HEK293 (cell line): ENCODE measurements around the gene GDPD5.

Experiments used
- CTCF ChIP-seq: fragments of 450-650 bp; formaldehyde crosslinking; IDR thresholded peaks from 2 replicates; pipeline ENCODE4 v1.5.1; 2016; ENCODE audit warnings: missing biosample characterization, missing genetic modification characterization
- FEZF1 ChIP-seq: fragments of 450-650 bp; formaldehyde crosslinking; IDR thresholded peaks from 2 replicates; pipeline ENCODE4 v1.5.1; 2016; ENCODE audit warnings: missing biosample characterization, missing genetic modification characterization
- SP2 ChIP-seq: fragments of 450-650 bp; formaldehyde crosslinking; IDR thresholded peaks from 2 replicates; pipeline ENCODE4 v1.5.1; 2016; ENCODE audit warnings: missing biosample characterization, missing genetic modification characterization
- ZBTB20 ChIP-seq: fragments of 450-650 bp; formaldehyde crosslinking; IDR thresholded peaks from 2 replicates; pipeline ENCODE4 v1.5.1; 2016; ENCODE audit warnings: missing biosample characterization, missing genetic modification characterization
- ZNF121 ChIP-seq: fragments of 450-650 bp; formaldehyde crosslinking; IDR thresholded peaks from 2 replicates; pipeline ENCODE4 v1.5.1; 2016; ENCODE audit warnings: missing biosample characterization, missing genetic modification characterization
- ZNF24 ChIP-seq: fragments of 450-650 bp; formaldehyde crosslinking; IDR thresholded peaks from 2 replicates; pipeline ENCODE4 v1.5.1; 2016; ENCODE audit warnings: missing biosample characterization, missing genetic modification characterization
- ZNF416 ChIP-seq: fragments of 450-650 bp; formaldehyde crosslinking; IDR thresholded peaks from 2 replicates; pipeline ENCODE4 v1.5.1; 2016; ENCODE audit warnings: missing biosample characterization, missing genetic modification characterization
- ZNF521 ChIP-seq: fragments of 450-650 bp; formaldehyde crosslinking; IDR thresholded peaks from 2 replicates; pipeline ENCODE4 v1.5.1; 2017; ENCODE audit warnings: missing biosample characterization, mild to moderate bottlenecking, missing genetic modification characterization
- ZNF561 ChIP-seq: fragments of 450-650 bp; IDR thresholded peaks from 2 replicates; pipeline ENCODE4 v1.5.1; 2018; ENCODE audit warnings: missing biosample characterization, missing genetic modification characterization, borderline replicate concordance
- ZNF639 ChIP-seq: fragments of 450-650 bp; formaldehyde crosslinking; IDR thresholded peaks from 2 replicates; pipeline ENCODE4 v1.5.1; 2016; ENCODE audit warnings: missing biosample characterization, missing genetic modification characterization
- TF ChIP-seq, protein P1 (sequence below): IDR thresholded peaks from 2 replicates; pipeline ENCODE4 v1.6.1; 2011; ENCODE audit warnings: mild to moderate bottlenecking, low read depth, low read length, borderline replicate concordance

- TF ChIP-seq ZNF121 (tag by site-specific recombination) (no peak), ZNF561 (tag by site-specific recombination) (no peak), CTCF (tag by site-specific recombination) (no peak), ZNF24 (tag by site-specific recombination) (no peak), SP2 (no peak), ZNF639 (tag by site-specific recombination) (no peak), ZNF521 (tag by site-specific recombination) (no peak), ZBTB20 (tag by site-specific recombination) (no peak), FEZF1 (tag by site-specific recombination) (no peak), ZNF416 (tag by site-specific recombination) (no peak)
- TF ChIP-seq, protein P1, sequence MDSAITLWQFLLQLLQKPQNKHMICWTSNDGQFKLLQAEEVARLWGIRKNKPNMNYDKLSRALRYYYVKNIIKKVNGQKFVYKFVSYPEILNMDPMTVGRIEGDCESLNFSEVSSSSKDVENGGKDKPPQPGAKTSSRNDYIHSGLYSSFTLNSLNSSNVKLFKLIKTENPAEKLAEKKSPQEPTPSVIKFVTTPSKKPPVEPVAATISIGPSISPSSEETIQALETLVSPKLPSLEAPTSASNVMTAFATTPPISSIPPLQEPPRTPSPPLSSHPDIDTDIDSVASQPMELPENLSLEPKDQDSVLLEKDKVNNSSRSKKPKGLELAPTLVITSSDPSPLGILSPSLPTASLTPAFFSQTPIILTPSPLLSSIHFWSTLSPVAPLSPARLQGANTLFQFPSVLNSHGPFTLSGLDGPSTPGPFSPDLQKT: no peak
These were observed 57.9 kb downstream of the GDPD5 start for GRCh38 chr11:75467881-75468280.
